NCI-H526 (cell line): ENCODE measurements around the gene MMP13.
"Not testable (repeated sequence)": the region's sequence is repeated elsewhere in the genome, so short reads cannot be mapped to it uniquely, and the experiment has no call there.

Experiments
- DNase-seq, 2 experiments: peaks; one replicate each; lab custom pipeline; 2025; lab: John Stamatoyannopoulos, UW

MMP13 gene

GRCh38 chr11:102955624-102956023 lies at the start of gene MMP13:
Gene MMP13, minus strand, starts transcription at chr11:102955732. Its CDS starts 27 bp downstream, at chr11:102955705.
- DNase-seq: no peak

GRCh38 chr11:103004234-103004633 lies 48.7 kb upstream of the MMP13 start:
- peak in 1 of 2 experiments; percentile 18 for DNase-seq

GRCh38 chr11:102994105-102994504 lies 38.6 kb upstream of the MMP13 start:
- no peak for DNase-seq

- no peak for DNase-seq
Observed at GRCh38 chr11:102991776-102992175, 36.2 kb upstream of the MMP13 start.

GRCh38 chr11:102990145-102990544 lies 34.6 kb upstream of the MMP13 start:
- DNase-seq: no peak

- DNase-seq: no peak
Observed at GRCh38 chr11:102989379-102990047, 34.0 kb upstream of the MMP13 start.

GRCh38 chr11:102986815-102987214 lies 31.3 kb upstream of the MMP13 start:
- no peak for DNase-seq

- no peak for DNase-seq
Observed at GRCh38 chr11:102985850-102986249, 30.3 kb upstream of the MMP13 start.

GRCh38 chr11:102983486-102983885 lies 28.0 kb upstream of the MMP13 start:
- no peak for DNase-seq

- no peak for DNase-seq
Observed at GRCh38 chr11:102981324-102981910, 25.9 kb upstream of the MMP13 start.

GRCh38 chr11:102974552-102975280 lies 19.2 kb upstream of the MMP13 start:
- DNase-seq: no peak

- DNase-seq: not testable (repeated sequence)
Observed at GRCh38 chr11:102973698-102974097, 18.2 kb upstream of the MMP13 start.

GRCh38 chr11:102972853-102973252 lies 17.3 kb upstream of the MMP13 start:
- no peak for DNase-seq

- DNase-seq: no peak
Observed at GRCh38 chr11:102971766-102972165, 16.2 kb upstream of the MMP13 start.

GRCh38 chr11:102967497-102967896 lies 12.0 kb upstream of the MMP13 start:
- DNase-seq: no peak

- no peak for DNase-seq
Observed at GRCh38 chr11:102966011-102966410, 10.5 kb upstream of the MMP13 start.

- no peak for DNase-seq
Observed at GRCh38 chr11:102964867-102965266, 9.3 kb upstream of the MMP13 start.

GRCh38 chr11:102957953-102958352 lies 2.4 kb upstream of the MMP13 start:
- no peak for DNase-seq

- no peak for DNase-seq
Observed at GRCh38 chr11:102950622-102951081, 4.9 kb downstream of the MMP13 start.

GRCh38 chr11:102946237-102946636 lies 9.3 kb downstream of the MMP13 start:
- DNase-seq: no peak

GRCh38 chr11:102940714-102941588 lies 14.6 kb downstream of the MMP13 start:
- peak; percentile 73 to 90 for DNase-seq
